H54 (cell line): ENCODE results near the gene OR52J3.

ENCODE experiments used
- DNase-seq: peaks from one replicate; pipeline ENCODE4 v3.0.0; 2011; ENCODE audit warnings: low spot score, mixed read lengths; ENCODE audit not compliant: insufficient read length
- FAIRE-seq: peaks from 3 replicates; lab custom pipeline; 2011; peaks lifted over from hg19 to GRCh38; lab: Jason Lieb, UNC
- POLR2A ChIP-seq: IDR thresholded peaks from 2 replicates; pipeline ENCODE4 v1.6.1; 2011; ENCODE audit warnings: low read depth, mild to moderate bottlenecking, low read length

Gene OR52J3

GRCh38 chr11:5065027-5065426, 18.7 kb downstream of the OR52J3 start:
- DNase-seq, result no peak
- no peak for TF ChIP-seq POLR2A
- FAIRE-seq, result no peak

- TF ChIP-seq POLR2A, result no peak
- DNase-seq (no peak), FAIRE-seq (no peak)
Measured at GRCh38 chr11:5069272-5069671, 22.9 kb downstream of the OR52J3 start, which contains the start of gene OR52E1. OR52E1 (plus strand) TSS chr11:5069572.

GRCh38 chr11:5071799-5072198, 25.5 kb downstream of the OR52J3 start:
- DNase-seq, result no peak
- no peak for FAIRE-seq
- no peak for TF ChIP-seq POLR2A

GRCh38 chr11:5081405-5081804, 35.1 kb downstream of the OR52J3 start:
- DNase-seq (no peak), FAIRE-seq (no peak)
- TF ChIP-seq POLR2A, result no peak

GRCh38 chr11:5083602-5084001, 37.3 kb downstream of the OR52J3 start:
- no peak for DNase-seq
- FAIRE-seq, result no peak
- TF ChIP-seq POLR2A, result no peak

- FAIRE-seq, result no peak
- no peak for TF ChIP-seq POLR2A
- no peak for DNase-seq
Measured at GRCh38 chr11:5088556-5088955, 42.2 kb downstream of the OR52J3 start.

GRCh38 chr11:5090668-5091067, 44.3 kb downstream of the OR52J3 start:
- no peak for TF ChIP-seq POLR2A
- no peak for FAIRE-seq
- DNase-seq, result no peak

- TF ChIP-seq POLR2A, result no peak
- peak; percentile 77 for FAIRE-seq
Measured at GRCh38 chr11:5092821-5093585, 46.7 kb downstream of the OR52J3 start.

GRCh38 chr11:5096011-5096410, 49.7 kb downstream of the OR52J3 start:
- FAIRE-seq, result no peak
- no peak for TF ChIP-seq POLR2A
- DNase-seq, result no peak

More at GRCh38 chr11:5092821-5093585, 46.7 kb downstream of the OR52J3 start:
- DNase-seq, result no peak
